Caco-2 (cell line): ENCODE measurements around the gene SMYD3. TPM values are rescaled to one million over a fixed set of nuclear protein-coding genes. Genes with fewer than 3 reads are reported as not detected.

ENCODE experiments used
- BruUV-seq: library from RNA; stranded (reverse); fragments of 400-500 nt; replicated peaks from 2 replicates; lab custom pipeline; 2021; lab: Mats Ljungman, UMichigan
- CTCF ChIA-PET: fragments of 300-600 bp; sonication (Branson Sonifier 250); formaldehyde crosslinking; loops from one replicate; lab custom pipeline; 2022; ENCODE audit warnings: antibody characterized with exemption; lab: Charles Lee
- POLR2A ChIA-PET: fragments of 300-600 bp; sonication (Branson Sonifier 250); formaldehyde crosslinking; loops from one replicate; lab custom pipeline; 2022; ENCODE audit warnings: antibody characterized with exemption; lab: Charles Lee
- DNase-seq, 2 experiments: peaks; one replicate each; pipeline versions ENCODE4 v3.0.0 to v3.0.0-alpha.2; 2020 to 2022
- H3K27me3 ChIP-seq: replicated peaks from 2 replicates; pipeline ENCODE4 v1.6.0; 2011; ENCODE audit warnings: low read length; ENCODE audit not compliant: control insufficient read depth, insufficient read depth
- H3K36me3 ChIP-seq: 2 replicates; pipeline ENCODE4 v1.5.1; 2011; ENCODE audit warnings: low read length; ENCODE audit not compliant: control insufficient read depth, insufficient read depth
- H3K4me1 ChIP-seq: fragments of 250-450 bp; sonication (Bioruptor Pico); 2 replicates; pipeline ENCODE4 v1.5.1; 2020; ENCODE audit warnings: mild to moderate bottlenecking
- H3K4me3 ChIP-seq: 2 replicates; pipeline ENCODE4 v1.5.1; 2011; ENCODE audit warnings: low read depth, mild to moderate bottlenecking, control low read depth, low read length
- H3K9me3 ChIP-seq: fragments of 250-450 bp; sonication (Bioruptor Pico); 2 replicates; pipeline ENCODE4 v1.5.1; 2020; ENCODE audit warnings: mild to moderate bottlenecking, moderate library complexity
- H3K27ac Mint-ChIP-seq: one replicate; pipeline ENCODE4 v1.8.0; 2022; ENCODE audit warnings: mixed read lengths; ENCODE audit not compliant: unreplicated experiment
- H3K27me3 Mint-ChIP-seq: one replicate; pipeline ENCODE4 v1.8.0; 2022; ENCODE audit warnings: mixed read lengths; ENCODE audit not compliant: insufficient read depth, unreplicated experiment
- H3K36me3 Mint-ChIP-seq: one replicate; pipeline ENCODE4 v1.8.0; 2022; ENCODE audit warnings: mild to moderate bottlenecking, mixed read lengths; ENCODE audit not compliant: insufficient read depth, unreplicated experiment
- H3K4me1 Mint-ChIP-seq: one replicate; pipeline ENCODE4 v1.8.0; 2022; ENCODE audit warnings: low read depth, mixed read lengths; ENCODE audit not compliant: unreplicated experiment
- H3K4me3 Mint-ChIP-seq: one replicate; pipeline ENCODE4 v1.8.0; 2022; ENCODE audit warnings: mild to moderate bottlenecking, moderate library complexity, mixed read lengths; ENCODE audit not compliant: unreplicated experiment
- H3K9me3 Mint-ChIP-seq: one replicate; pipeline ENCODE4 v1.8.0; 2022; ENCODE audit warnings: mixed read lengths; ENCODE audit not compliant: unreplicated experiment
- intact Hi-C: fragments of 100-400 bp; cut with micrococcal nuclease; formaldehyde crosslinking; loops from one replicate; pipeline ENCODE4 v1.10.0; 2022; ENCODE audit not compliant: unreplicated experiment
- total RNA-seq: library from RNA; stranded (reverse); gene quantifications from 2 replicates; pipeline ENCODE4 v1.2.3, GENCODE V29; 2022
- TF ChIP-seq, protein P1 (sequence below), 2 experiments: fragments of 200-600 bp in 1 of 2; IDR thresholded peaks; 1 replicate in 1 of 2; 2 replicates in 1 of 2; pipeline versions ENCODE4 v1.5.1 to v1.8.0; 2011 to 2022; ENCODE audit warnings: antibody characterized with exemption in 1 of 2, control low read depth in 1 of 2, inconsistent platforms in 1 of 2, low read depth in 1 of 2, low read length in 1 of 2, mild to moderate bottlenecking in 1 of 2, moderate library complexity in 1 of 2; ENCODE audit not compliant: insufficient read depth in 1 of 2, severe bottlenecking in 1 of 2, unreplicated experiment in 1 of 2

The SMYD3 gene
- total RNA-seq, 1 experiment from 2014 or later, result 33.0 TPM

DNA sequence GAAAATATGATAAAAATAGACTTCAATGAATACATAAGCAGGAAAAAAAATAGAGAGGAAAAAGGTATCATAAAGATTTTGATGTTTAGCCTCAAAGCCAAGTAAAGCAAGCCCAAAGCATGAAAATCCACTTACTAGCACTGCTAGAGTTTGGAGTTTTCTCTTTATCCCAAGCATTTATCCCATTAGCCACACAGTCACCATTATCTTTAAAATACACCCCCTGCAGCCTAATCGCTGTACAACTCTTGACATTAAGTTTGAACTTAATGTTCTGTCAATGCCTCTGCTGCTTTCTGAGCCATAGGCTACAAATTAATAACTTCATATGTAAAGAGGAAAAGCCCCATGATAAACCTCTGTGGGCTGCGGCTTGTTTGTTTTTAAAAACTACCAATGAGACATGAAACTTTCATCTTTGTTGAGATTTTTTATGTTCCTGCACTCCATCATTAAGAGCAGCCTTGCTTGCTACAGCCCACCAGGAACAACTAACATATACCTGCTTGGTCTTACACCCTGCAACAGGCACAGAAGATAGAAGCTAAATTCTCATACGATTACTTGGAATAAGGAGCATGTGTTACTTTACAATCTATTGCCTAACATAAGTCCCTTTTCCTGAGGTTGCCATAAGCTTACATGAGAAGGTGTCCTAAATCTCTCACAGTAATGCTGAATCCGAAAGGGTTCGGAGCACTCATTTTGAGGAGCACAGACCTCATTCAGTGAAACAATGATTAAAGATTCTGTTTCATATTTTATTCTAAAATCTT is 202.4 kb downstream of the SMYD3 start:
- no peaks in the 10 kb centered on the region for H3K9me3 Mint-ChIP-seq
- H3K27me3 Mint-ChIP-seq, result no peaks in the 10 kb centered on the region
- Histone ChIP-seq H3K36me3 (no peaks in the 10 kb centered on the region), H3K9me3 (no peaks in the 10 kb centered on the region), H3K27me3 (no peaks in the 10 kb centered on the region), H3K4me1 (no peaks in the 10 kb centered on the region), H3K4me3 (no peak overlapping the region)
- intact Hi-C loops, result no loop called here
- no peak for DNase-seq
- no peaks in the 10 kb centered on the region for H3K36me3 Mint-ChIP-seq
- H3K4me1 Mint-ChIP-seq, result no peaks in the 10 kb centered on the region
- no peak overlapping the region for H3K4me3 Mint-ChIP-seq
- TF ChIP-seq, protein P1, sequence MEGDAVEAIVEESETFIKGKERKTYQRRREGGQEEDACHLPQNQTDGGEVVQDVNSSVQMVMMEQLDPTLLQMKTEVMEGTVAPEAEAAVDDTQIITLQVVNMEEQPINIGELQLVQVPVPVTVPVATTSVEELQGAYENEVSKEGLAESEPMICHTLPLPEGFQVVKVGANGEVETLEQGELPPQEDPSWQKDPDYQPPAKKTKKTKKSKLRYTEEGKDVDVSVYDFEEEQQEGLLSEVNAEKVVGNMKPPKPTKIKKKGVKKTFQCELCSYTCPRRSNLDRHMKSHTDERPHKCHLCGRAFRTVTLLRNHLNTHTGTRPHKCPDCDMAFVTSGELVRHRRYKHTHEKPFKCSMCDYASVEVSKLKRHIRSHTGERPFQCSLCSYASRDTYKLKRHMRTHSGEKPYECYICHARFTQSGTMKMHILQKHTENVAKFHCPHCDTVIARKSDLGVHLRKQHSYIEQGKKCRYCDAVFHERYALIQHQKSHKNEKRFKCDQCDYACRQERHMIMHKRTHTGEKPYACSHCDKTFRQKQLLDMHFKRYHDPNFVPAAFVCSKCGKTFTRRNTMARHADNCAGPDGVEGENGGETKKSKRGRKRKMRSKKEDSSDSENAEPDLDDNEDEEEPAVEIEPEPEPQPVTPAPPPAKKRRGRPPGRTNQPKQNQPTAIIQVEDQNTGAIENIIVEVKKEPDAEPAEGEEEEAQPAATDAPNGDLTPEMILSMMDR (IDR thresholded peaks at IDR 0.05; ENCODE audit: insufficient read depth in 1 of 2, low read depth in 1 of 2, low read length in 1 of 2, severe bottlenecking in 1 of 2, unreplicated experiment in 1 of 2), result no peak
- BruUV-seq, result no TSS peak
- CTCF ChIA-PET, result no interaction called here
- H3K27ac Mint-ChIP-seq, result no peak overlapping the region
- POLR2A ChIA-PET, result no interaction called here

DNA sequence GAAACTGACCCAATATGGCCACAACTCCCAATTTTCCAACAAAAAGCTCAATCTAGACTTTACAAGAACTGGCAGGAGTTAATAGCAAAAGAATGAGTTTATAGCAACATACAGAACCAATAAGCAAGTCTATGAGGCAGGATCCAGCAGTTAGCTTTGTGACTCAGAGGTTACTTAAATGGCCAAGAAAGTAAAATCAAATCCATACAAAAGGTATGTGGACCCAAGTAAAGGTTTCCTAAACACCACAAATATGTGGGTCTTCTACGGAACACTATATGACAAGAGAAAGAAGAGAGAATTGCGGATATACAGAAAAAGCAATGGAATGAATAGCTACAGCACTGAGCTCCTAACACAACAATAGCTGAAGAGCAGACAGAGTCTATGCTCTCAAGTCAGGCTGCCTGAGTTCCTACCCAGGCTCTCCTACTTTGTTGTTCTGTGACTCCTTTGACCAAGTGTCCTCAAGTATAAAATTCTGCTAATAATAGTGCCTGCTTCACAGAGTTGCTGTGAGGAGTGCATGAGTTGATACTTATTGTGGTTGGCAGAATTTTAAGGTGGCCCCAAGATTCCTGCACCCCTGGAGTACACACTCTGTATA is 204.3 kb downstream of the SMYD3 start:
- no peaks in the 10 kb centered on the region for H3K36me3 ChIP-seq
- no peak for DNase-seq
- no peaks in the 10 kb centered on the region for H3K27me3 ChIP-seq
- no peaks in the 10 kb centered on the region for H3K9me3 Mint-ChIP-seq
- TF ChIP-seq, protein P1 (IDR thresholded peaks at IDR 0.05; ENCODE audit: insufficient read depth in 1 of 2, low read depth in 1 of 2, low read length in 1 of 2, severe bottlenecking in 1 of 2, unreplicated experiment in 1 of 2), result no peak
- H3K4me1 Mint-ChIP-seq, result no peaks in the 10 kb centered on the region
- H3K27ac Mint-ChIP-seq, result no peak overlapping the region
- H3K4me1 ChIP-seq, result no peaks in the 10 kb centered on the region
- H3K9me3 ChIP-seq, result no peaks in the 10 kb centered on the region
- H3K4me3 ChIP-seq, result no peak overlapping the region
- no peaks in the 10 kb centered on the region for H3K27me3 Mint-ChIP-seq
- ChIA-PET POLR2A (no interaction called here), CTCF (no interaction called here)
- no TSS peak for BruUV-seq
- H3K36me3 Mint-ChIP-seq, result no peaks in the 10 kb centered on the region
- intact Hi-C loops, result no loop called here
- H3K4me3 Mint-ChIP-seq, result no peak overlapping the region

DNA sequence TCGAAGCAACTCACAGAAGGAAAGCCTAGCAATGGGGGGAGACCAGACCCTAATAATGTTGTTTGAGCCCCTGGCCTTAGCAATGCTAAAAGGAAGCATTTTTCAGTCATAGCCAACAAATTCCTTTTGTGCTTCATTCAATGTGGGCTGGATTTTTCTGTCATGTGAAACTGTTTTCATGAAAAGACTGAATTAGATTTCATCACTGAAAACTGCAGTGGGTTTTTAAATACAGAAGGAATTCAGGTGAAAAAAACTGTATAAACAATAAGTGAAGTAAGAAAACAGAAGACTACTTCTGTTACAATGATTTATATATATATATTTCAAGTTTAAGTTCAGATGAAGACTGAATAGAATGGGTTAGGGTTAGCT is 204.8 kb downstream of the SMYD3 start:
- no TSS peak for BruUV-seq
- H3K36me3 ChIP-seq, result no peaks in the 10 kb centered on the region
- H3K4me1 Mint-ChIP-seq, result no peaks in the 10 kb centered on the region
- no peak overlapping the region for H3K4me3 ChIP-seq
- intact Hi-C loops, result no loop called here
- no peaks in the 10 kb centered on the region for H3K36me3 Mint-ChIP-seq
- H3K27me3 ChIP-seq, result no peaks in the 10 kb centered on the region
- no peak overlapping the region for H3K27ac Mint-ChIP-seq
- no peaks in the 10 kb centered on the region for H3K4me1 ChIP-seq
- DNase-seq, result no peak
- no peaks in the 10 kb centered on the region for H3K9me3 Mint-ChIP-seq
- POLR2A ChIA-PET, result no interaction called here
- H3K27me3 Mint-ChIP-seq, result no peaks in the 10 kb centered on the region
- H3K4me3 Mint-ChIP-seq, result no peak overlapping the region
- TF ChIP-seq, protein P1 (IDR thresholded peaks at IDR 0.05; ENCODE audit: insufficient read depth in 1 of 2, low read depth in 1 of 2, low read length in 1 of 2, severe bottlenecking in 1 of 2, unreplicated experiment in 1 of 2), result no peak
- no peaks in the 10 kb centered on the region for H3K9me3 ChIP-seq
- CTCF ChIA-PET, result no interaction called here
